HG02852 (cell line): Measurements from ENCODE around the gene PRR20D.
"Not testable (repeated sequence)": the region's sequence is repeated elsewhere in the genome, so short reads cannot be mapped to it uniquely, and the experiment has no call there.

Experiments used
- ATAC-seq: cut with Tn5 transposase; IDR thresholded peaks from one replicate; pipeline ENCODE4 v1.9.1; 2021; ENCODE audit warnings: mild to moderate bottlenecking, moderate library complexity; ENCODE audit not compliant: unreplicated experiment

PRR20D gene

DNA sequence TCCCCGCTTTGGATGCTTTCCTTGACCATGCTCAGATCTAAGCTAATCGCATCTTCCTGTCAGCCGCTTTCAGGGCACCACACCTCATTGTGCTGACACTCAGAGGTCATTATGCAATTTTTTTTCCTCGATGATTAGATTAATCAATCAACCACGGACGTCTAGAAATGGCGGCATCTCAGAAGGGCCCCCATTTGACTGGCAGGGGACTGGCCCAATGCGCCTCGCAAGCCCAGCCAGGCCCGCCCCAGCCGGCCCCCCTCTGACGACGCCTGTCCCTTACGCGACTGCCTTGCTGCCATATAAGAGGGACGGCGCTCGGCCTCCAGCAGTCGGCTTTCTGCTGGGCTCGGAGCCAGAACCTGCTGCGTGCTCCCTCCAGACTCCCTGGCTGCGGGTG is at the start of gene PRR20D:
Gene PRR20D, plus strand, starts transcription at position 301 of the 400 bp plus-strand sequence. CDS start 387 bp downstream, outside the sequence.
- not testable (repeated sequence) for ATAC-seq

DNA sequence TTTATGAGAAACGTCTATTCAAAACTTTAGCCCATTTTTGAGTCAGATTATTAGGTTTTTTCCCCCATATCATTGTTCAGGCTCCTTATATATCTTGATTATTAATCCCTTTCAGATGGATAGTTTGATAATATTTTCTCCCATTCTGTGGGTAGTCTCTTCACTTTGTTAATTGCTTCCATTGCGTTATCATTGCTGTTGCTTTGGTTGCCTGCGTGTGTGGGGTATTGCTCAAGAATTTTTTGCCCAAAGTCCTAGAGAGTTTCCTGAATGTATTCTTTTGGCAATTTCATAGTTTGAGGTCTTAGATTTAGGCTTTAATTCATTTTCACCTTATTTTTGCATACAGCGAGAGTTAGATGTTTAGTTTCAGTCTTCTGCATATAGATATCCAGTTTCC is 45.5 kb upstream of the PRR20D start:
- ATAC-seq: no peak

DNA sequence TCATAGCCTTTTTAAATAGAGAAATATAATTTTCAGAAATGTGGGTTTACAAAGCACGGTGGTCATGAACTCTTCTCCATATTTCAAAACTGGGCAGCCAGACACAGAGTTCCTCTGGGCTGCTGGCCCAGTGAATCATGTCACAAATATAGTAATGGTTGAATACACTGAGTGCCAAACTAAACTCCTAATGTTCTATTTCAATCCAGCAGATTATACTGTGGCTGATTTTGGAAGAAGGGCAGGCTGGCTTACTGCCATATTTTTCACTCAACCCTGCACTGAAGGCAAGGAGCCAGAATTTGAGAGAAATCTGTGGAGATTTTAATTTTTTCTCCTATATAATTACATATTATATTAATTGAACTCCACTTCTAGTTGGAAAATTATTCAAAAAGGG is 36.8 kb upstream of the PRR20D start:
- ATAC-seq: no peak

- ATAC-seq: no peak
These were observed 31.5 kb upstream of the PRR20D start for GRCh38 chr13:57128909-57129308.

GRCh38 chr13:57136093-57136492 is 24.3 kb upstream of the PRR20D start:
- ATAC-seq: no peak

GRCh38 chr13:57137585-57137984 is 22.8 kb upstream of the PRR20D start:
- ATAC-seq: no peak

DNA sequence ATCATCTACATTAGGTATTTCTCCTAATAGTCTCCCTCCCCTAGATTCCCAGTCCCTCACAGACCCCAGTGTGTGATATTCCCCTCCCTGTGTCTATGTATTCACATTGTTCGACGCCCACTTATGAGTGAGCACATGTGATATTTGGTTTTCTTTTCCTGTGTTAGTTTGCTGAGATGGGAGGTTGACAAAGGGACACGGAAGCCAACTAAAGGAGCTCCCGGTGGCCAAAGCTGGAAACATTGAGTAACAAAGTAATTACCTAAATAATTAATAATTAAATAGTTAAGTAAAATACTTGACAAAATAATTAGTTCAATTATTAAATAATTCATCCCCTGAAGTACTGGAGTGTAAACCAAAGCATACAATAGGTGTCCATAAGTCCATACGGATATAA is 21.4 kb upstream of the PRR20D start:
- ATAC-seq: no peak

- not testable (repeated sequence) for ATAC-seq
These were observed 20.7 kb upstream of the PRR20D start for GRCh38 chr13:57139781-57140180.

GRCh38 chr13:57140235-57140968 is 20.0 kb upstream of the PRR20D start, which contains the start of gene PRR20A:
PRR20A (plus strand) TSS chr13:57140918; CDS start chr13:57141305, 387 bp downstream.
- not testable (repeated sequence) for ATAC-seq

DNA sequence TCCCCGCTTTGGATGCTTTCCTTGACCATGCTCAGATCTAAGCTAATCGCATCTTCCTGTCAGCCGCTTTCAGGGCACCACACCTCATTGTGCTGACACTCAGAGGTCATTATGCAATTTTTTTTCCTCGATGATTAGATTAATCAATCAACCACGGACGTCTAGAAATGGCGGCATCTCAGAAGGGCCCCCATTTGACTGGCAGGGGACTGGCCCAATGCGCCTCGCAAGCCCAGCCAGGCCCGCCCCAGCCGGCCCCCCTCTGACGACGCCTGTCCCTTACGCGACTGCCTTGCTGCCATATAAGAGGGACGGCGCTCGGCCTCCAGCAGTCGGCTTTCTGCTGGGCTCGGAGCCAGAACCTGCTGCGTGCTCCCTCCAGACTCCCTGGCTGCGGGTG is 13.2 kb upstream of the PRR20D start, which contains the start of gene PRR20B:
Gene PRR20B, plus strand, starts transcription at position 301 of the 400 bp plus-strand sequence. CDS start 387 bp downstream, outside the sequence.
- ATAC-seq: not testable (repeated sequence)

- not testable (repeated sequence) for ATAC-seq
These were observed 12.3 kb upstream of the PRR20D start for GRCh38 chr13:57148106-57148505.

DNA sequence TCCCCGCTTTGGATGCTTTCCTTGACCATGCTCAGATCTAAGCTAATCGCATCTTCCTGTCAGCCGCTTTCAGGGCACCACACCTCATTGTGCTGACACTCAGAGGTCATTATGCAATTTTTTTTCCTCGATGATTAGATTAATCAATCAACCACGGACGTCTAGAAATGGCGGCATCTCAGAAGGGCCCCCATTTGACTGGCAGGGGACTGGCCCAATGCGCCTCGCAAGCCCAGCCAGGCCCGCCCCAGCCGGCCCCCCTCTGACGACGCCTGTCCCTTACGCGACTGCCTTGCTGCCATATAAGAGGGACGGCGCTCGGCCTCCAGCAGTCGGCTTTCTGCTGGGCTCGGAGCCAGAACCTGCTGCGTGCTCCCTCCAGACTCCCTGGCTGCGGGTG is 6.7 kb upstream of the PRR20D start, which contains the start of gene PRR20C:
Gene PRR20C, plus strand, starts transcription at position 301 of the 400 bp plus-strand sequence. CDS start 387 bp downstream, outside the sequence.
- ATAC-seq: not testable (repeated sequence)

DNA sequence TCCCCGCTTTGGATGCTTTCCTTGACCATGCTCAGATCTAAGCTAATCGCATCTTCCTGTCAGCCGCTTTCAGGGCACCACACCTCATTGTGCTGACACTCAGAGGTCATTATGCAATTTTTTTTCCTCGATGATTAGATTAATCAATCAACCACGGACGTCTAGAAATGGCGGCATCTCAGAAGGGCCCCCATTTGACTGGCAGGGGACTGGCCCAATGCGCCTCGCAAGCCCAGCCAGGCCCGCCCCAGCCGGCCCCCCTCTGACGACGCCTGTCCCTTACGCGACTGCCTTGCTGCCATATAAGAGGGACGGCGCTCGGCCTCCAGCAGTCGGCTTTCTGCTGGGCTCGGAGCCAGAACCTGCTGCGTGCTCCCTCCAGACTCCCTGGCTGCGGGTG is 6.5 kb downstream of the PRR20D start, which contains the start of gene PRR20E:
Gene PRR20E, plus strand, starts transcription at position 301 of the 400 bp plus-strand sequence. CDS start 387 bp downstream, outside the sequence.
- ATAC-seq: not testable (repeated sequence)

- ATAC-seq: no peak
These were observed 31.2 kb downstream of the PRR20D start for GRCh38 chr13:57191667-57192066.

DNA sequence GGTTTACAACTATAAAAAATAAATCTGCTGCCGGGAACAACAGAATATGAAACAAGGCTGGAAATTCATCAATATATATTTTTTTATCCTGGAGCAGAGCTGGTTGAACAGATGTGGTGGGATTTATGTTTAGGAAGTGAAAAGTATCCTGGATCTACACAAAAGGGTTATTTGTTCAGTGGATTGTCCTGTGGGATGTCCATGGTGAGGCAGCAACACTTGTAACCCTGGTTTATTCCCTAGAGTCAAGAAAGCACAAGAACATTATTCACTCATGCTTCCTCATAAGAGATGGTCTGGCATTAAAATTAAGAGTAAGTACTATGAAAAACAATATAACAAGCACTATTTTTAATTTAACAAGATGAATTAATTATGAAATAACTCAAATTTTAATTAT is 52.6 kb downstream of the PRR20D start:
- no peak for ATAC-seq
